Peyer's patch (tissue), 4 donors: Measurements from ENCODE around the gene DHTKD1. TPM values are rescaled to one million over a fixed set of nuclear protein-coding genes. Genes with fewer than 3 reads are reported as not detected.

Experiments used
- DNase-seq, 3 donors: peaks; one replicate each; pipeline ENCODE4 v3.0.0-alpha.2; 2017 to 2019
- H3K27ac ChIP-seq, 4 donors: fragments of 200-600 bp; sonication (generic); one replicate each; pipeline ENCODE4 v1.5.1; 2016 to 2019
- H3K27me3 ChIP-seq, 2 donors: fragments of 200-600 bp; sonication (generic); one replicate each; pipeline ENCODE4 v1.5.1; 2019
- H3K36me3 ChIP-seq, 3 donors: fragments of 200-600 bp; sonication (generic); one replicate each; pipeline ENCODE4 v1.5.1; 2016 to 2019
- H3K4me1 ChIP-seq, 4 donors: fragments of 200-600 bp; sonication (generic); one replicate each; pipeline ENCODE4 v1.5.1; 2016 to 2019
- H3K4me3 ChIP-seq, 4 donors: fragments of 200-600 bp; sonication (generic); 1 replicate in 3 of 4; 2 replicates in 1 of 4; pipeline ENCODE4 v1.5.1; 2016 to 2019; ENCODE audit warnings: mild to moderate bottlenecking in 1 of 4
- H3K9me3 ChIP-seq, 4 donors: fragments of 200-600 bp; sonication (generic); one replicate each; pipeline ENCODE4 v1.5.1; 2016 to 2019; ENCODE audit warnings: mild to moderate bottlenecking in 1 of 4
- POLR2A ChIP-seq, 2 donors: fragments of 450-650 bp; IDR thresholded peaks; one replicate each; pipeline ENCODE4 v1.5.1; 2017; ENCODE audit warnings: antibody characterized with exemption in 2 of 2, mild to moderate bottlenecking in 2 of 2, moderate library complexity in 2 of 2
- total RNA-seq, 4 donors: library from RNA; depleted of rRNA; stranded (reverse); fragments of >200 nt; gene quantifications; one replicate each; pipeline ENCODE4 v1.1.0, GENCODE V29; 2016
- TF ChIP-seq, protein P1 (sequence below), 6 experiments: fragments of 450-650 bp in 4 of 6; fragments of 200-600 bp in 2 of 6; sonication (generic) in 1 of 6; IDR thresholded peaks; one replicate each; pipeline ENCODE4 v1.5.1; 2017 to 2019; ENCODE audit warnings: antibody characterized with exemption in 6 of 6, mild to moderate bottlenecking in 3 of 6, moderate library complexity in 1 of 6

Gene DHTKD1
- total RNA-seq, 4 donors from 2014 or later: 18.4 to 32.1 (median 24.2) TPM

DNA sequence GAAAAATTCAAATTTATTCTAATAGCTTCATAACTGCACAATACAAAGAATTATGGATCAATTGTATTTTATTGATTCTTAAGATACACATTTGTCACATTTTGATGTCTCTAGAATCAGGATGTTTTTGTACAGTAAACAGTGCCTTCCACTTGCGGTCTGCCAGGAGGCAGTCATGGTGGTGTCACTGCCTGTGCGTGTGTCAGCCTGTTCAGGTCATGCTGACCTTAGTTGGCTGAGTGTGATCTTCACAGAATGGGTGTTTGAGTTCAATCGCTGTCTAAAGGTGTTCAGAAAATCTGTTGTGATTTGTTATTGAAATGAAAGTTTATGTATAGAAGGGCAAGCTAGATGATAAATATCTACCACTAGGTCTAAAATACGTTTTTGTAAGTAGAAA lies 81.4 kb downstream of the DHTKD1 start:
- Histone ChIP-seq H3K9me3 (no peaks in the 10 kb centered on the region), H3K27me3 (no peaks in the 10 kb centered on the region), H3K4me3 (no peak overlapping the region), H3K36me3 (peaks cover 0 to 23% (median 0%) of the 10 kb centered on the region in 3 donors), H3K27ac (no peak overlapping the region), H3K4me1 (no peaks in the 10 kb centered on the region)
- no peak for TF ChIP-seq POLR2A (IDR thresholded peaks at IDR 0.05)
- TF ChIP-seq, protein P1, sequence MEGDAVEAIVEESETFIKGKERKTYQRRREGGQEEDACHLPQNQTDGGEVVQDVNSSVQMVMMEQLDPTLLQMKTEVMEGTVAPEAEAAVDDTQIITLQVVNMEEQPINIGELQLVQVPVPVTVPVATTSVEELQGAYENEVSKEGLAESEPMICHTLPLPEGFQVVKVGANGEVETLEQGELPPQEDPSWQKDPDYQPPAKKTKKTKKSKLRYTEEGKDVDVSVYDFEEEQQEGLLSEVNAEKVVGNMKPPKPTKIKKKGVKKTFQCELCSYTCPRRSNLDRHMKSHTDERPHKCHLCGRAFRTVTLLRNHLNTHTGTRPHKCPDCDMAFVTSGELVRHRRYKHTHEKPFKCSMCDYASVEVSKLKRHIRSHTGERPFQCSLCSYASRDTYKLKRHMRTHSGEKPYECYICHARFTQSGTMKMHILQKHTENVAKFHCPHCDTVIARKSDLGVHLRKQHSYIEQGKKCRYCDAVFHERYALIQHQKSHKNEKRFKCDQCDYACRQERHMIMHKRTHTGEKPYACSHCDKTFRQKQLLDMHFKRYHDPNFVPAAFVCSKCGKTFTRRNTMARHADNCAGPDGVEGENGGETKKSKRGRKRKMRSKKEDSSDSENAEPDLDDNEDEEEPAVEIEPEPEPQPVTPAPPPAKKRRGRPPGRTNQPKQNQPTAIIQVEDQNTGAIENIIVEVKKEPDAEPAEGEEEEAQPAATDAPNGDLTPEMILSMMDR (IDR thresholded peaks at IDR 0.05): no peak
- DNase-seq: no peak

DNA sequence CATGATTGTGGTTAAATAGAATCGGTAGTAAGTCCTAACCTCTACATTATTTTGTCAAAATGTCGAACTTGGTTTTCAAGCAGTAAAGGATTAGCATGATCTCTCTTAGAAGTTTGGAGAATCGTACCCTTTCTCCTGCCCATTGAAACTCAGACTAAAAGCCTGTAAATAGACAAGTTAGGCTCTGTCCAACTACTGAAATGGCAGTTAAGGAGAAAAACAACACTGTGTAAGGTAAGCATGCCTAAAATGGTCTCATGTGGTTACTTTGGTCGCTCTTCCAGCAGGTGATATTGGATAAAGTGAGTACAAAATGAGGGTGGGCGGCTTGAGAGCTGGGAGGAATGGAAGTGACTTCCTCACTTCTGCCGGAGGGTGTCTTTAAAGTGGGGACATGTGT lies 85.8 kb downstream of the DHTKD1 start:
- H3K27me3 ChIP-seq: no peaks in the 10 kb centered on the region
- H3K27ac ChIP-seq: no peak overlapping the region
- DNase-seq: no peak
- H3K4me3 ChIP-seq: no peak overlapping the region
- H3K9me3 ChIP-seq: no peaks in the 10 kb centered on the region
- peaks cover 0 to 36% (median 0%) of the 10 kb centered on the region in 3 donors for H3K36me3 ChIP-seq
- H3K4me1 ChIP-seq: no peaks in the 10 kb centered on the region
- no peak for TF ChIP-seq POLR2A (IDR thresholded peaks at IDR 0.05)
- TF ChIP-seq, protein P1 (IDR thresholded peaks at IDR 0.05): no peak

DNA sequence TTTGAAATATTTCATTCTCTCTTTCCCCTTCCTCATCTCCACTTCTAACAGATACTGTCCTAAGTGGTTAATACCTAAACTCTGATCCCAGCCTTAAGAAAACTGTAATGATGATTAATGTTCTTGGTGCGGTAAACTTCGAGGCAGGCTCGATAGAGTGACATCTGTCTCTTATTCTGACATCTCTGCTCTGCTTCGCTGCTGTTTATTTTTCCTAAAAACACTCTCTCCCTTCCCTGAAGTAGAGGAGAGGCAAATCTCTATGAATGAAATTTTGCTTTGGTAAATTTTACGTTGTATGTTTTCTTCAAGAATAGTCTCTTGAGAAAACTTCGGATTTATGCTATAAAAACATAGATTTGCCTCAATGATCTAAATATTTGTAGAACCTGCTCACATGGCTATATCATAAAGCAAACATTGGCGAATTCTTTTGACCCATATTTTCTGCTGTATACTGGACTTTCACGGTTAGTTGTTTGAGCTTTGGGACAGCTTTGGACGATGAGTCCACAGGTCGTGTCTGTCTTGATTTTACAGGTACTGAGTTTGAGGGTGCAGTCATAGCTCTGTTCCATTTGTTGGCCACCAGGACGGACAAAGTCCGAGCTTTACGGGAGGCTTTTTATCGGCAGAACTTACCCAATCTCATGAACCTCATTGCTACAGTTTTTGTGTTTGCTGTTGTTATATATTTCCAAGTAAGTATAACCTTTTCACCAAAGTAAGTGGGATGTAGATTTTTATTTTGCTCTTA lies 87.8 kb downstream of the DHTKD1 start:
- Histone ChIP-seq H3K9me3 (no peaks in the 10 kb centered on the region), H3K27me3 (no peaks in the 10 kb centered on the region), H3K4me1 (no peaks in the 10 kb centered on the region), H3K4me3 (no peak overlapping the region), H3K36me3 (peaks cover 0 to 38% (median 0%) of the 10 kb centered on the region in 3 donors), H3K27ac (no peak overlapping the region)
- TF ChIP-seq, protein P1 (IDR thresholded peaks at IDR 0.05): no peak
- no peak for TF ChIP-seq POLR2A (IDR thresholded peaks at IDR 0.05)
- no peak for DNase-seq

DNA sequence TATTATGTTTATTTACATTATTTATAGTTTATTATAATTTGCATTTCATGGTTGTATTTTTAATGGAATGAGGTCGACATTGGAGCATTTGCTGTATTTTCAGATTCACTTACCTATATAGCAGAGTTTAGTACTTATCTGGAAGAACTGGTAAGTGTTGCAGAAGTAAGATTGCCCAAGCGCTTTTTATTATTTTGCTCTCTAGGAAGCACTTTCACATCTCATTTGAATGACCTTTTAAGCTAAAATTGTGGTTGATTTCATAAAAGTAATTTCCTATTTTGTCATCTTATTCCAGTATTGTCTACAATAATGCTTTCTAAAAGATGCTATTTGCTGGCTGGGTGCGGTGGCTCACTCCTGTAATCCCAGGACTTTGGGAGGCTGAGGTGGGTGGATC lies 89.4 kb downstream of the DHTKD1 start:
- Histone ChIP-seq H3K4me3 (no peak overlapping the region), H3K4me1 (no peaks in the 10 kb centered on the region), H3K36me3 (peaks cover 0 to 48% (median 0%) of the 10 kb centered on the region in 3 donors), H3K27ac (no peak overlapping the region), H3K27me3 (no peaks in the 10 kb centered on the region), H3K9me3 (no peaks in the 10 kb centered on the region)
- TF ChIP-seq POLR2A (IDR thresholded peaks at IDR 0.05): no peak
- TF ChIP-seq, protein P1 (IDR thresholded peaks at IDR 0.05): no peak
- DNase-seq: no peak

DNA sequence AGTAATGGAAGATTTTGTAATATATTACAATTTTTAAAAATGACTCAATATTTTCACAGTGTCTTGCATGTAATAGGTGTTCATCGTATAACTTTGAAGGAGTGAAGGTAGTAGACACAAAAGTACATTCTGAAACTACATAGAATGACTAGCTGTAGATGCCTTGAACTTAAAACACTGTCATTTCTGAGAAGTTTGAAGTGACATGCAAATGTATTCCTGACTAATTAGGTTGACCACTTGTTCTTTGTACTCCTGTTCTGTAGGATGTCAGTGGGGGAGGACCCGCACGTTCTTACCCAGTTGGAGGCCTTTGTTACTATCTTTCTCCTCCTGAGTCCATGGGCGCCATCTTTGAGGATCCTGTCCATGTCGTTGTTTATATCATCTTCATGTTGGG lies 91.9 kb downstream of the DHTKD1 start:
- no peak for DNase-seq
- H3K36me3 ChIP-seq: peaks cover 0 to 57% (median 0%) of the 10 kb centered on the region in 3 donors
- TF ChIP-seq, protein P1 (IDR thresholded peaks at IDR 0.05): no peak
- TF ChIP-seq POLR2A (IDR thresholded peaks at IDR 0.05): no peak

More for the DNA sequence above, 91.9 kb downstream of the DHTKD1 start:
- Histone ChIP-seq H3K27ac (no peak overlapping the region), H3K4me1 (no peaks in the 10 kb centered on the region), H3K27me3 (no peaks in the 10 kb centered on the region), H3K9me3 (no peaks in the 10 kb centered on the region), H3K4me3 (no peak overlapping the region)
